GM12873 (cell line): ENCODE data around the gene ACTN3.

Experiments
- TF ChIP-seq, protein P1 (sequence below): IDR thresholded peaks from 2 replicates; pipeline ENCODE4 v1.5.1; 2012; ENCODE audit warnings: low read depth, mild to moderate bottlenecking, moderate library complexity, low read length, control low read depth; ENCODE audit not compliant: insufficient read depth; ENCODE audit errors: missing control alignments

Gene ACTN3

DNA sequence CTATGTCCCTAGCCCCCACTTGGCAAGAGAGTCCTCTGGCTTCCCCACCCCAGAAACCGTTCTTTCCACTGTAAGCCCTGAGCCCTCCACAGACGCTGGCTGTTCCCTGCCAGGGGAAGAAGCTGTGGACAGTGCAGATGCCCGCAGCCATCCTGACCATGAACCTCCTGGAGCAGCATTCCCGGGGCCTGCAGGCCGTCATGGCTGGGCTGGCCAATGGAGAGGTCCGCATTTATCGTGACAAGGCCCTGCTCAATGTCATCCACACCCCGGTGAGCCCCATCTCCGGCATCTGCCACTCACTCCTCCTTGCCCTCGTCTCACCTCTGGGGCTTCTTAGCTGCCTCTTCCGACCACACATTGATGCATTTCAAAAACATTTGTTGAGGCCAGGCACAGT lies 23.1 kb upstream of the ACTN3 start:
- TF ChIP-seq, protein P1, sequence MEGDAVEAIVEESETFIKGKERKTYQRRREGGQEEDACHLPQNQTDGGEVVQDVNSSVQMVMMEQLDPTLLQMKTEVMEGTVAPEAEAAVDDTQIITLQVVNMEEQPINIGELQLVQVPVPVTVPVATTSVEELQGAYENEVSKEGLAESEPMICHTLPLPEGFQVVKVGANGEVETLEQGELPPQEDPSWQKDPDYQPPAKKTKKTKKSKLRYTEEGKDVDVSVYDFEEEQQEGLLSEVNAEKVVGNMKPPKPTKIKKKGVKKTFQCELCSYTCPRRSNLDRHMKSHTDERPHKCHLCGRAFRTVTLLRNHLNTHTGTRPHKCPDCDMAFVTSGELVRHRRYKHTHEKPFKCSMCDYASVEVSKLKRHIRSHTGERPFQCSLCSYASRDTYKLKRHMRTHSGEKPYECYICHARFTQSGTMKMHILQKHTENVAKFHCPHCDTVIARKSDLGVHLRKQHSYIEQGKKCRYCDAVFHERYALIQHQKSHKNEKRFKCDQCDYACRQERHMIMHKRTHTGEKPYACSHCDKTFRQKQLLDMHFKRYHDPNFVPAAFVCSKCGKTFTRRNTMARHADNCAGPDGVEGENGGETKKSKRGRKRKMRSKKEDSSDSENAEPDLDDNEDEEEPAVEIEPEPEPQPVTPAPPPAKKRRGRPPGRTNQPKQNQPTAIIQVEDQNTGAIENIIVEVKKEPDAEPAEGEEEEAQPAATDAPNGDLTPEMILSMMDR, result no peak

DNA sequence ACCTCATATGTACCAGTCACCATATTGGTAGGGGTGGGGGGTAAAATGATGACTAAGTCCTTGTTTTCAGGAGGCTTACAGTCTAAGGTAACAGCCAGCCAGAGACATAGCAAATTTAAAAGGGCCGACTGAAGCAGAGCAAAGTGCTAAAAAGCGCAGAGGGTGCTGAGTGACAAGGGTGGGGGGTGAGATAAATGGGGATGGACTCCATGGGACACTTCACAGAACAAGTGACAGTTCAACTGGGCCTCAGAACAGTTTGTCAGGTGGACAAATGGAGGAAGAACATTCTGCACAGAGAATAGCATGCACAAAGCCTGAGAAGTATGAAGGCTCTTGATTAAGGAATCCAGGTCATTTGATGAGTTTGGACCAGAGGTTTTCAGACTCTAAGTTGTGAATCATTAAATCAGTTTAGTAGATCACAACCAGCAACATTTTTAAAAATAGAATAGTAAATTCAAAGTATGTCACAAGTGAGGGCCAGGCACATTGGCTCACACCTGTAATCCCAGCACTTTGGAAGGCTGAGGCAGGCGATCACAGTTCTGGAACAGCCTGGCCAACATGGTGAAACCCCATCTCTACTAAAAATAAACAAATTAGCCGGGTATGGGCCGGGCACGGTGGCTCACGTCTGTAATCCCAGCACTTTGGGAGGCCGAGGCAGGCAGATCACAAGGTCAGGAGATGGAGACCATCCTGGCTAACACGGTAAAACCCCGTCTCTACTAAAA lies 22.2 kb upstream of the ACTN3 start:
- TF ChIP-seq, protein P1, result no peak

DNA sequence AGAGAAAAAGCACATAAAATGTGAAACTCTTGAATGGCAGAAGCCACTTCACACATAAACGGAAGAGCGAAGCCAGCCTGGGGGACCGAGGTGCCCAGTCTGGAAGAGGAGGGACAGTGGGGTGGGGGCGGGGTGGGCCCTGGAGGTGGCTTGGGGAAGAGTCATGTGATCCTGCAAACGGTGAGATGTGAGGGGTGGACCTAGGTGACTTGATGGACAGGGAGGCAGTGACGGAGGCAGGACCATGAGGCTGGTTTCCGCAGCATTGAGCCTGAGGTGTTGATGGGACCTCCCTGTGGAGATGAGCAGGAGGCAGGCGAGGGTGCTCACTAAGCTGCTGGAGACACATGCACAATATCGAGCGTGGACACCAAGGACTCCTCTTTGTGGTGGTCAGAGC lies 17.6 kb upstream of the ACTN3 start:
- TF ChIP-seq, protein P1, result no peak

DNA sequence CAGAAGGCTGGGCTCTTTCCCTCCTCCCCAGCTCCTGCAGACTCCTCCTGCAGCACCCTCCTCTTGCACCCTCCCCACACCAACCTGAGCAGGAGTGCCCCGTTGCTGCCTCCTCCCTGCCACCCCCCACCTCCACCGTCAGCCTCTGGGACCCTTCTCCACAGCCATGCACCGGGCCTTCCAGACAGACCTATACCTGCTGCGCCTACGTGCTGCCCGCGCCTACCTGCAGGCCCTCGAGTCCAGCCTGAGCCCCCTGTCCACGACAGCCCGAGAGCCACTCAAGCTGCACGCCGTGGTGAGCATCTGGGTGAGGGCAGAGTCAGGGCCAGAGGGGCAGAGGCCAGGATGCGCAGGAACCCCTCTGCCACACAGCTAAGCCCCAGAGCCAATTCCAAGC lies 17.0 kb upstream of the ACTN3 start:
- TF ChIP-seq, protein P1, result no peak

DNA sequence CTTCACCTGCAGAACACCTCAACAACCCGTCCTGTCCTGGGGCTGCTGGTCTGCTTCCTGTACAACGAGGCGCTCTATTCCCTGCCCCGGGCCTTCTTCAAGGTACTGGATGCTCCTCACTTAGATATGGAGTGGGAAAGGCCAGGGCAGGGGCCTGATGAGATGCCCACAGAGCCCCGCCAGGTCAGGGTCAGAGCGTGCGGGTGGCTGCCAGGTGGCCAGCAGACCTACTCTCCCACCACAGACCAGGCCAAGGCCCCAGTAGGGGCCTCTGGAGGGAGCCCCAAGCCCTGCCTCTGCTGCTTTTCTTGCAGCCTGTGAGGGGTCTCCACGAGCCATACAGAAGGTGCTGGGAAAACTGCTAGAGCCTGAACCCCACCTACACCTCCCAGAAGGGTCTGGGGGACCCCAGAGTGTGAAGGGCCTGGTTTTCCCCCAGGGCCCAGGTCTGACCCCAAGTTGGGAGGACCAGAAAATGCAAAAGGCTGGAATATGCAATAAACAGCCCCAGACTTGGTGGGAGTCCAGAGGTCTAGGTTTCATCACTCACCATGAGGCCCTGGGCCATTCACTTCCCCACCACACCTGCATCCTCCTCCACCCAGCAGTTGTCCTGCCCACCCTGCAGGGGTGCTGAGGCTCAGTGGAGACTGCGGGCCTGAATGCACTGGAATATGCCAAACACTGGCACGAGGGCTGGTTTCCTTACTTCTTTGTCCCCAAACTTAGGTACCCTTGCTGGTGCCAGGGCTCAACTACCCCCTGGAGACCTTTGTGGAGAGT lies 15.6 kb upstream of the ACTN3 start:
- TF ChIP-seq, protein P1, result no peak

DNA sequence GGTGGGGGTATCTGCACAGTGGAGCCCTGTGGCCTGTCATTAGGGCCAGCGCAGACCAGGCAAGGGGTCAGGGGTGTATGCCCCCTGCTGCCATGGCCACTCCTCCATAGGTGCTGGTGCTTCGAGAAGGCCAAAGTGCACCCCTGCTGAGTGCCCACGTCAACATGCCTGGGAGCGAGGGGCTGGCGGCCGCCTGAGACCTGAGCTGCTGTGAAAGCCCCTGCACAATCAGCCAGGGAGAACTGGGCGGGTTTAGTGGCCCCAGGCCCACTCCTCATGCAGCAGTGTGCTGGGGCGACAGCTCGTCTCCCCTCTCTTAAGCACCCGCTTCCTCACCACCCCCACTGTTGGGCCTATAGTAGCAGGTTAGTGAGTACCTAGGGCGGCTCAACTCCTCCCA lies 14.9 kb upstream of the ACTN3 start:
- TF ChIP-seq, protein P1, result no peak

DNA sequence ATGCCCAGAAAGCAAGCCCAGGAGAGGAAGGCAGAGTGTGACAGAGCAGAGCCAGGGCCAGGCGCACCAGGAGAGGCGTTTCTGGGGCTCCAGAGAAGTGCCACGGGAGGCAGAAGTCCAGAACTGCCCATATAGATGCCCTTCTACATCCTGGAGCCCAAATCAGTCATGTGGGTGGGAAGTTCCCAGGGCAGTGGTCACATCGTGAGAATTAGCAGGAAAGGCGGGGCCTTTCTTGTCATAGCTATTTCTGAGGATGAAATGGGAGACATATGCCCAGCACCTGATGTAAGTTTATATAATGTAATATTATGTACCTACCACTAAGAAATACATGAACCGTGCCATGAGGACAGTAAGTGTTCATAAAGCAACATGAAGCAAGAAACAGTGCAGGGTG lies 13.9 kb upstream of the ACTN3 start:
- TF ChIP-seq, protein P1, result no peak
